ENCODE measurements around the gene LRTM2.

Gene LRTM2

GRCh38 chr12:1781772-1782171 is 38.6 kb upstream of the LRTM2 start:
- H3K4me3 ChIP-seq (ENCODE audit: low read length) = no peak overlapping the region
- TF ChIP-seq, protein P1, sequence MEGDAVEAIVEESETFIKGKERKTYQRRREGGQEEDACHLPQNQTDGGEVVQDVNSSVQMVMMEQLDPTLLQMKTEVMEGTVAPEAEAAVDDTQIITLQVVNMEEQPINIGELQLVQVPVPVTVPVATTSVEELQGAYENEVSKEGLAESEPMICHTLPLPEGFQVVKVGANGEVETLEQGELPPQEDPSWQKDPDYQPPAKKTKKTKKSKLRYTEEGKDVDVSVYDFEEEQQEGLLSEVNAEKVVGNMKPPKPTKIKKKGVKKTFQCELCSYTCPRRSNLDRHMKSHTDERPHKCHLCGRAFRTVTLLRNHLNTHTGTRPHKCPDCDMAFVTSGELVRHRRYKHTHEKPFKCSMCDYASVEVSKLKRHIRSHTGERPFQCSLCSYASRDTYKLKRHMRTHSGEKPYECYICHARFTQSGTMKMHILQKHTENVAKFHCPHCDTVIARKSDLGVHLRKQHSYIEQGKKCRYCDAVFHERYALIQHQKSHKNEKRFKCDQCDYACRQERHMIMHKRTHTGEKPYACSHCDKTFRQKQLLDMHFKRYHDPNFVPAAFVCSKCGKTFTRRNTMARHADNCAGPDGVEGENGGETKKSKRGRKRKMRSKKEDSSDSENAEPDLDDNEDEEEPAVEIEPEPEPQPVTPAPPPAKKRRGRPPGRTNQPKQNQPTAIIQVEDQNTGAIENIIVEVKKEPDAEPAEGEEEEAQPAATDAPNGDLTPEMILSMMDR (conservative IDR thresholded peaks at IDR 0.05; ENCODE audit: low read length) = no peak
- no peak for DNase-seq (ENCODE audit: low read depth)

DNA sequence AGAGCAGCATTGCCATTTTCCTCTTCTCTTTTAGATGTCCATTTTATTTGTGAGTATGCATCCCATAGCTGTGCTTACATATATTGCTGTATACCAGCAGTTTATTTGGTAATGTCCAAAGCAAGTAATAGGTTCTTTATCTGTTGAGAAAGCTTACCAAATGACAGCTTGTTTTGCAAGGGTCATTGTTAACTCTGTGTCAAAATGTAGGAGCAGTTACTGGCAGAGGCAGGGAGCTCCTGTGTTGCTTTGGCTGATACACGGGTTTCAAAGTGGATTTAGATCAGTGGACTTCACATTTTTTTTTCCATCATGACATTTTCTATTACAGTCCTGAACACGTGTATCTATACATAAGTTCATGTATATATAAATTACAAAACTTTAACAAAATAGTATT is 38.1 kb upstream of the LRTM2 start:
- DNase-seq (ENCODE audit: low read depth) = no peak

GRCh38 chr12:1787714-1788113 is 32.7 kb upstream of the LRTM2 start:
- TF ChIP-seq, protein P1 (conservative IDR thresholded peaks at IDR 0.05; ENCODE audit: low read length) = no peak
- DNase-seq (ENCODE audit: low read depth) = no peak
- H3K4me3 ChIP-seq (ENCODE audit: low read length) = no peak overlapping the region

More for the DNA sequence above, 38.1 kb upstream of the LRTM2 start:
- H3K4me3 ChIP-seq (ENCODE audit: low read length) = no peak overlapping the region
- TF ChIP-seq, protein P1 (conservative IDR thresholded peaks at IDR 0.05; ENCODE audit: low read length) = no peak

- DNase-seq (ENCODE audit: low read depth) = no peak
- H3K4me3 ChIP-seq (ENCODE audit: low read length) = no peak overlapping the region
- TF ChIP-seq, protein P1 (conservative IDR thresholded peaks at IDR 0.05; ENCODE audit: low read length) = no peak
Measured at GRCh38 chr12:1790444-1790843, 29.9 kb upstream of the LRTM2 start.

- TF ChIP-seq, protein P1 (conservative IDR thresholded peaks at IDR 0.05; ENCODE audit: low read length) = peak; percentile 86
- peak; percentile 63 for DNase-seq (ENCODE audit: low read depth)
- no peak overlapping the region for H3K4me3 ChIP-seq (ENCODE audit: low read length)
Measured at GRCh38 chr12:1791104-1791841, 29.1 kb upstream of the LRTM2 start.

DNA sequence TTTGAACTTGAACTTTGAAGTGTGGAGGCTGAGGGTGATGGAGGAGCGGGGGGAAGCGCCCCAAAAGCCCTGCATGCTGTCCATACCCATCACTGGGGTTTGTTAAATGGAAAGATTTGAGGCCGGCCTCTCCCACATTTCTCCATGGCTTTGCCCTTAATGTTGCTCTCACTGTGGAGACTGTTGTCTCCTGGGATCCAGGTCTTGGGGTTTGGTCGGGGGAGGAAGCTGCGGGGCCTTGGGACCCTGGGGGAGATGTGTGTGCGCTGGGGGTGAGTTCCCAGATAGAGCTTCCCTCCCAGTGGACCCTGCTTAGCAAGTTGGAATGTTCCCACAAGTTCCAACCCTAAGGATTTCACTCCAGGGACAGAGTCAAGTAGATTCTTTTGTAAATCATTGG is 28.0 kb upstream of the LRTM2 start:
- H3K4me3 ChIP-seq (ENCODE audit: low read length) = no peak overlapping the region
- TF ChIP-seq, protein P1 (conservative IDR thresholded peaks at IDR 0.05; ENCODE audit: low read length) = no peak
- DNase-seq (ENCODE audit: low read depth) = no peak

Data from AG10803 (cell line).